Stimulated activated CD4-positive, alpha-beta T cell treated with anti-CD3 and anti-CD28 coated beads, Interleukin-4, amount 100 ng/mL, for 4 hours (primary cell): ENCODE results near the gene NECAB2.

ENCODE experiments used
- DNase-seq, 2 experiments: peaks; one replicate each; pipeline ENCODE4 v3.0.0-alpha.2; 2020

Gene NECAB2

DNA sequence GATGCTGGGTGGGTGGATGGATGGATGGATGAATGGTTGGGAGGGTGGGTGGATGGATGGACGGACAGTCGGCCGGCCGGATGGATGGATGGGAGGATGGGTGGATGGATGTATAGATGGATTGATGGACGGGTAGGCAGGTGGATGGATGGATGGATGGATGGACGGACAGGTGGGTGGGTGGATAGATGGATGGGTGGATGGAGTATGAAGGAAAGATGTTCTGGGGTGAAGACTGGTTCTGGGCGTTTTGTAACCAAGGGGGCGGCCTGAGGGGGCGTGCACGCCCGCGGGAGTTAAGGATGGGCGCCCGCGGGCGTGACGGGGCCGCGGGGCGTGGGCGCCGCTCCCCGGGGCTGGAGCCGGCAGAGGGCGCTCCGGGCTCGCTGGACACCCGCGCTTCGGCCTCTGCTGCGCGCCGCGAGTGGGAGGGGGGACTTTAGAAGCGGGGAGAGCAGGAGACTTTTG, at the start of gene NECAB2:
Gene NECAB2 (plus strand): TSS at position 407 of the 468 bp plus-strand sequence. CDS start 405 bp downstream, outside the sequence.
- DNase-seq: no peak

DNA sequence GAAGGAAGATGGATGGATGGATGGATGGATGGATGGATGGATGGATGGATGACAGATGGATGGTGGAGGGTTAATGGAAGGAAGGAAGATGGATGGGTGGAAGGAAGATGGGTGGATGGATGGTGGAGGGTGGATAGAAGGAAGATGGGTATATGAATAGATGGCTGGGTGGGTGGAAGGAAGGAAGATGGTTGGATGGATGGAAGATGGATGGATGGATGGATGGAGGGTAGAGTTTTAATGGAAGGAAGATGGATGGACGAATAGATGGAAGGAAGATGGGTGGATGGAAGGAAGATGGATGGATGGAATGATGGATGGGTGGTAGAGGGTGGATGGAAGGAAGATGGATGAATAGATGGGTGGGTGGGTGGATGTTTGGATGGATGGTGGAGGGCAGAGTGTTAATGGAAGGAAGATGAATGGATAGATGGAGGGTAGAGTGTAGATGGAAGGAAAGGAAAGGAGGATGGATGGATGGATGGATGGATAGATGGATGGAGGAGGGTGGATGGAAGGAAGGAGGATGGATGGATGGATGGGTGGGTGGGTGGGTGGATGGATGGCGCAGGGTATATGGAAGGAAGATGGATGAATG, 47.1 kb upstream of the NECAB2 start:
- DNase-seq: no peak

DNA sequence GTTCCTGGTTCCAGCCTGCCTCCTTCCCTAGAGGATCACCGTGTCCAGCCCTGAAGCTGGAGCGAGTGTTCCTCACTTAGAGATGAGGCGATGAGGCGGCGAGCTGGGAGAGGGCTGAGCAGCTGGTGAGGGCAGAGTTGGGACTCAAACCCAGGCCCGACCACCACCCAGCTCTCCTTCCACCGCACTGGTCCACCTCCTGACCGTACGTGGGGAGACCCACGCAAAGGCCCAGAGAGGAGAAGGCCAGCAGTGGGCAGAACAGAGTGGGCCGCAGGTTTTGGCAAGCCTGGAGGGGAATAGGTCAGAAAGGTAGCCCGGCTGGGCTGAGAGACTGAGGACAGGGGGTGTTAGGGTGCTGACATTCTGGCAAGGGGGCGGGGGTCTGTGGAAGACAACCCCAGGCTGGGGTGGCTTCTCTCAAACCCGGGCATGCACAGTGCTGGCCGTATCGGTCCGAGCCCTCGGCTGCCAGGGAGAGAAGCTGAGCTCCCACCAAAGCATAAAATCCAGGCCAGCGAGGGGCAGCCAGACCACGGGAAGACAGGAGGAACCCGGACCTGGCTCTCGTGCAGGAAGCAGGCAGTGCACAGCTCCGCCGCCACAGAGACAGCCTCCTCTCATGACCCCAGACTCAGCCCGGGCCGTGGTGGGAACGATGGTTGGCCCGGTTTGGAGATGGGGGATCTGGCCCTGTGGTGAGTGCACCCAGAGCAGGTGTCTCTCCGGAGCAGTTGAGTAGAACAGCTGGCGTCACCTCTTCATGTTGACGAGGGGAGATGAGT, 44.3 kb upstream of the NECAB2 start:
- no peak for DNase-seq

DNA sequence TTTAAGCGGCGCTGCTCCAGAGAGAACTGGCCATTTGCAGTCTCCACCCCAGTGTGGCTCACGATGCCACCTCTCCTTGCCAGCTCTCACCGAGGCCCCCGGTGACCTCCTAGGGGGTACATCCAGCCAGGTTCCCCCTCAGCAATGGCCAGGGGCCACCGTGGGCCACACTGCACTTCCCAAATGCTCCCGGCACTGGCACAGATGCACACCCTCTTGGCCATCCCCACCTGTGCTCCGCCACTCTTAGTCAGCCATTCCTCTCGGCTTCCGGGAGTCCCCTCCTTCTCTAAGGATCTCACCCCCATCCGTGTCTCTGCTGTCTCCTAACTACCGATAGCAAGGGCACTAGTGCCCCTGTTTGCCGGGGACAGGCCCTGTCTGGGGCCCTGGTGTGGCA, 43.4 kb upstream of the NECAB2 start:
- no peak for DNase-seq

DNA sequence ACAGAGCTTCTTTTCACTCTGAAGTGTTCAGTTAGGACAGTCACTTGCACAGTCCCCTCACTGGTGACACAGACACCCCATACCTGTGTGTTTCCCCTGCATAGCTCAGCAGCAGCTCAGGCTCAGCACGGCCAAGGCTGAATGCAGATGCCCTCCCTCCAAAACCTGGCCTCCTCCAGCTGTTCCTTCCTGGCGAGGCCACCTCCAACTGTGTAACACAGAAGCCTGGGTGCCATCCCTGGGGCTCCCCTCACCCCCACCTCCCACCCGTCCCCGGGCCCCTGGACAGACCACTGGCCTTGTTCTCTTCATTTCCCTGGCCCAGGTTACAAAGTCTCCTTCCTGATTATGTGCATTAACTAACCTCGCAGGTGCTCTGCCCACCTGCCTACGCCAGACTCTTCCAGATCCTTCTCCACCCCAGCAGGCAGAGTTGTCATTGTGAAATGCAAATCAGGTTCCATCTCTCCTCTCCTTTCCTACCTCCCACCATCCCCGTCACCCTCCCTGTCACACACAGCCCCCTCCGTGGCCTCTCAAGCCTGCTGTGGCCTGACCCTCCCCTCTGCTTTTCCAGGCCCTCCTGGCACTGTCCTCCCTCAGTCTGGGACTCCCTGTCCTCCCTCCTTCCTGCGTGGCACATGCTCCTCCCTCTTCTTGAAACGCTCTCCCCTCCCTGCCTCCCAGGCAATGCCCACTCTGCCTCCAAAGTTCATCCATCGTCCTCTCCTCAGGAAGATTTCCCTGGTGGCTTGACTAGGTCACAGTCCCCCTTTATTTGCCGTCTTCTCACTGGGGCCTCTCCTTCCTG, 42.7 kb upstream of the NECAB2 start:
- no peak for DNase-seq

DNA sequence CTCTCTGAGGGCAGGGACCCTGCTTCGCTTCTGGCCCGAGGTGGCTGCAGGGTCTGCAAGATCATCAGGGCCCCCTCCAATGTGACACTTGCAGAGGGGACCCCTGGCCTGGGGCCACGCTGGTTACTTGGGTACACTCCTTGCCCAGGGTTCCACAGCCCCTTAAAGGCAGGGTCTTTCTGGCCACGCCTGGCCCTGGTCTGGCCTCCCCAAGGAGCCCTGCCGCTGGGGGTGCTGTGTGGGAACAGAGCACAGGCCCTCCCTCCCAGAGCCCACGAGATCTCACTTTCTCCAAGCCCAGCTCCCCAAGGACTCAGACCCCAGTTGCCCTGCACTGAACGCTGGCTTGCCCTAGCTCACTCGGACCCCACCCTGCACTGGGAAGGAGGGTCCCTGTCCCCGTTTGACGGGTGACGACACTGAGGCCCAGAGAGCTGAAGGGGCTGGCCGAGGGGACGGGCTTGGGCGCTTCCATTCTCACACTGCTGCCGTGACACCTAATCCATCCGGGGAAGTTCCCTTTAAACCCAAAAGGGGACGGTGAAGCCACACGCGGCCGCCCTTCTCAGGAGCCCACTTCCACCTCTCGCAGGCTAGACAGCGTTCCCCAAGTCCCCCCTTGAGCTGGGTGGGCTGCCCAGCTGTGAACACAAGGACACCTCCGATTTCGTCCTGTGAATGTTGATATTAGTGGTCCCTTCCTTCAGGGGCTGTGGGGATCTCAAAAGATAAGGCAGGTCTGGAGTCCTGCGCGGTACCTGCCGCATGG, 41.9 kb upstream of the NECAB2 start:
- DNase-seq: no peak

DNA sequence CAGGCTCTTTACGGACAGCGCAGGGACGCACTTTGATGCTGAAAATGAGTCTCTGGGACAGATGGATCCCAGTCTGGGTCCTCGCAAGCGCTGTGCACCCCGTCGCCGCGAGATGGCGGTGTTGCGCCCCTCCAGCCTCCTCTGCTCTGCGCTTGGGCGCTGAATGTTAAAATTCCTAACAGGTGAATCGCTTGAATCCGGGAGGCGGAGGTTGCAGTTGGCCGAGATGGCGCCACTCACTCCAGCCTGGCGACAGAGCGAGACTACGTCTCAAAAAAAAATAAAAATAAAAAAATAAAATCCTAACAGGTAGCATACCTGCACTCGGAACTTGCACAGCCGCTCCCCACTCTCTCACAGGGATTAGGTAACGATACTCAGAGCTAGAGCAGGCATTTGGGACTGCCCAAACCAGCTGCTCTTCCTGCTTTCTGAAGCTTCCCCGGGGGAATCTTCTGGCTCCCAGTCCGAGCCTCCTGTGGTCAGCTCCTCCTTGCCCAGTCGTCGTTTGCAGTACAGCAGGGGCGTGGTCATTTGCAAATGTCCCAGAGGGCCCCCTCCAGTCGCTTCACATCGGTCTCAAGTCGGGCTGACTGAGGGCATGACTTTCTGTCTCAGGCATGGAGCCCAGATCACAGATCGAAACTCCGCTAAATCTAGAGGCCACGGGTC, 41.2 kb upstream of the NECAB2 start:
- peak; percentile 30 to 68 for DNase-seq

DNA sequence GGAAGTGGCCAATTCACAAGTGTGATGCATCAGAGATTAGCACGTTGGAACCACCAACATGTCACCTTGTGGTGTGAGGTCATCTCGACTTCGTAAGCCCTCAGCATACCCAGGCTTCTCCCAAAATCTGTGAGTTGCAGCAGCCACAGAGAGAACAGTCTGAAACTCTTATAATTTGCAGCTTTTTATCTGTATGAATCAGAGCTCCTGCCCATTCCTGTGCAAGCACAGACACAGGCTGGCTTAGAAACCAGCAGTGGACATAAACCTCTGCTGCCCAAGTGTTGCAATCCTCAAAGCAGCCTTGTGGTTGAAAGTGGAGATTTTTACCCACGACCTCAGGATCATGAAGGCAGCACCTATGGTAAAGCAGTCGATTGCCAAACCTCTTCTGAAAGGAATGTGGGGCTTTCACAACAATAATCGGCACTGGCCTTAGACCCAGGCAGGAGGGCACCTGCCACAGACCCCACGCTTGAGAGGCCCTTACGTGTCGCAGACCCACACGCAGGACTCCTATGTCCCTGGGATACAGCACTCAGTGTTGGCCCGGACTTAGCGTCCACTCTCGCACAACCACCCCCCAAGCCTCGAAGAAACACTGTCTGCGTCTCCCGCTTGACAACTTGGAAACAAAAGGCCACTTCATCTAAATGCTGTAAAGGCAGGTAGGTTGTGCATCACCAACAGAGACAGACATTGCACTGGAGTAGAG, 39.5 kb upstream of the NECAB2 start:
- no peak for DNase-seq

DNA sequence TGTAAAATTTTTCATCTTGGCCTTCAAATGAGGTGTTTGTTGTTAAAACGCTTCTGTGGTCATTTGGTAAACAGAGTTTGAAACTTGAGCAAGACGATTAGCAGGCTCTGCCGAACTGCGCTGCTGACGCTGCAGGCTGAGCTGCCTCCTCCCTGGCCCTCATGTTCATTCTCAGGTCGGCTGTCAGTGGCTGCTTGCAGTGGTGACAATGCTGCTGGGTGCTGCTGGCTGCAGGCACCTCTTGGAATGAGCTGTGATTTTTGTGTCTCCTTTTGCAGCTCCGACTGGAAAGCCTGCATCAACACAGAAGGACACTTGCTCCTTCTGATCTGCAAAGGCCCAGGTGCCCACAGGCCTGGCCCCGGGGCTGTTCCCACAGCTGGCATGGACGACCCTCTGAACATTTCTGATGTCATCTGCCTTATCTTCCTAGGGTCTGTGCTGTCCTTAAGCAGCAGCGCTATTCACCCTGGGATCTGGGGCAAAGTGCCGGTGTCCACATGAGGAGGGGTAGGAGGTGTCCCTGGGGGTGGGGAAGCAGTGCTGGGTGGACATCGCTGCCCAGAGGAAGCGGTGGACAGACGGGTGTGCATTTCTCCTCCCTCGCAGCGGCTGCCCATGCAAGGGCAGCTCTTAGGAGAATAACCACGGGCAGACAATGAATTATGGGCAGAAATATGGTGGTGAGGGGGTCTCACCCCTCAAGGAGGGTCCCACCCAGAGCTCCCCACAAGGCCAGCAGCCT, 38.1 kb upstream of the NECAB2 start:
- no peak for DNase-seq

DNA sequence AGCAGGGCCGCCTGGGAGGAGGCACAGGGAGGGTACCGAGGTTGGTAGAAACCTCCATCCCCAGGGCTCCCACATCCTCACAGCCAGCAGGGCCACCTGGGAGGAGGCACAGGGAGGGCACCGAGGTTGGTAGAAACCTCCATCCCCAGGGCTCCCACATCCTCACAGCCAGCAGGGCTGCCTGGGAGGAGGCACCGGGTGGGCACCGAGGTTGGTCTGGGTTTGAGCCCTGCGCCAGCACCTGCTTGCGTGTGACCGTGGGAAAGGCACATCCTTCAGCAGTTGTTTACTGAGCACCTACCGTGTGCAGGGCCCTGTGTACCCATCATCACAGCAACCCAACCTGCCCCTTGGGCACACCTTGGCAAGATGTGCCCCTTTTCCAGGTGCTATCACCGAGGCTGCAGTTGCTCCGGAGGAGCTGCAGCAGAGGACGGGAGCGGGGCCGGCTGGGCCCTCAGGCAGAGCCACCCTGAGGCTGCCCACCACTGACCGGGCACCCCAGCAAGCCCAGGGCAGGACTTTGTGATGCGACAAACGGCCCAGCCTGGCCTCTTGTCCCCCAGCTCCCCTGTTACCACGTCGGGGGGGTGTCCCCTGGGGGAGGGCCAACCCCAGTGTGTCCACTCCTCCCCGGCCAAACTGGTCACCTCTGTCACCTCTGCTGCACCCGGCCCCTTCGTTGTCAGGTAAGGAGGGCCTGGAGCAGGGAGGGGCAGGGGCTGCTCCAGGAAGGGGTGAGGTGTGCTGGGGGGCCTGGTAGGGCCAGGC, 37.1 kb upstream of the NECAB2 start:
- no peak for DNase-seq

DNA sequence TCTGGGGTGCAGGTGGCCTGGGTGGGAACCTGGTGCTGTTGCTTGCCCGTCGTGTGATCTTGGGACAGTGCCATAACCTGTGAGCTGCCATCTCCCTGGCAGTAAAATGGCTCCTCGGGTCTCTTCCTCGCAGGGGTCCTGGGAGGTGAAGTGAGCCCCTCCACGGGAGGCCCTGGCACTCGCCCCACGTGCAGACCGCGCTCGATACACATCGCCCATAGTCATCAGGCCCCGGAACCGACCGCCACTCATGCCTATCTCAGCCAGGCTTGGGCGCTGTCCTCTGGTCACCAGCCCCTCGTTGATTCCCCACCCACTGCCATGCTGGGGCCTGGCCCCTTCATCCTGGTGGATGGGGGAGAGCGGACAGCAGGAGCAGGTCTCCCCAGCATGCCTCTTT, 36.5 kb upstream of the NECAB2 start:
- no peak for DNase-seq

DNA sequence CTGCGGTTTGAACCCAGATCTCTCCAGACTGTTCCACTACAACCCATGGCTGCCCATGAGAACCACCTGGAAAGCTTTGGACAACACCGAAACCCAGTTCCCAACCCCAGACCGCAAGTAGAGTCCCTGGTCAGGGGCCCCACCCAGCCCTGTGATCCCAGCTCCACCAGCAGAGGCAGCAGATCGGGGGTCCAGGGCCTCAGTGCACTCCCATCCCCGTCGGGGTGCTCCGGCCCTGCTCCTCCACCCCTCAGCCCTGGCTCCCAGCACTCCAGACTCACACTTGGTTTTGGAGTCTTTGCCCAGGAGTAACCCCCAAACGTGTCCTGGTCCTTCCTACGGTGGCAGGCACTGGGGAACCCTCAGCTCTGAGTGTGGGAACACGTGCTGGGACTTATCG, 35.7 kb upstream of the NECAB2 start:
- DNase-seq: no peak

DNA sequence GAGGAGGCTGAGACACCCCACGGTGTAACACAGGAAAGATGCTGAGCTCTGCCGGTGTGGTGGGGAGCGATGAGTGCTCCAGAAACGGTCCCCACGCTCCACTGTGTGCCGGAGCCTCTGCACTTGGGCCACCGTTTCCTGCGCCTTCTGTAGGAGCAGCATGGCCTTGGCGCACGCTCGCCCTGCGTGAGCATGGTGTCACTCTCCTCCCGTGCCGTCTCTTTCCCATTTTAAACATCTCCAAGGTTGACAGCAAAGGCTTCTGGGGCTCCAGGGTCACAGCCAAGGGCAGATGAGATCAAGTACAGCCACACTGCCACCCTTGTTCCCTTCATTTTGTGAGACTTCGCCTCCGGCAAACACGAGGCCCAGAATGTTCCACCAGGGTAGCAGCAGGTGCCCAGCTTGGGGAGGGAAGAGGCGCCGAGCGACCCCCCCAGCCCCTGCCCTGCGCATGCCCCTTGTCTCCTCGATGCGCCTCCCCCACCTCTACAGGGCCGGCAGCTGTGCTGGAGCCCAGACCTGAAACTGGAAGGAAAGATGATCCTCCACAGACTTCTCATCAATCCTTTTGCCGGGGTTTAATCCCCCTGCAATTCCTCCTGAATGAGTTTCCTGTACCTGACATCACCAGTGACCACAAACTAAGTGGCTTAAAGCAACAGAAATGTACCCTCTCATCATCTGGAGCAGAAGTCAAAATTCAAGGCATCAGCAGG, 34.9 kb upstream of the NECAB2 start:
- no peak for DNase-seq

DNA sequence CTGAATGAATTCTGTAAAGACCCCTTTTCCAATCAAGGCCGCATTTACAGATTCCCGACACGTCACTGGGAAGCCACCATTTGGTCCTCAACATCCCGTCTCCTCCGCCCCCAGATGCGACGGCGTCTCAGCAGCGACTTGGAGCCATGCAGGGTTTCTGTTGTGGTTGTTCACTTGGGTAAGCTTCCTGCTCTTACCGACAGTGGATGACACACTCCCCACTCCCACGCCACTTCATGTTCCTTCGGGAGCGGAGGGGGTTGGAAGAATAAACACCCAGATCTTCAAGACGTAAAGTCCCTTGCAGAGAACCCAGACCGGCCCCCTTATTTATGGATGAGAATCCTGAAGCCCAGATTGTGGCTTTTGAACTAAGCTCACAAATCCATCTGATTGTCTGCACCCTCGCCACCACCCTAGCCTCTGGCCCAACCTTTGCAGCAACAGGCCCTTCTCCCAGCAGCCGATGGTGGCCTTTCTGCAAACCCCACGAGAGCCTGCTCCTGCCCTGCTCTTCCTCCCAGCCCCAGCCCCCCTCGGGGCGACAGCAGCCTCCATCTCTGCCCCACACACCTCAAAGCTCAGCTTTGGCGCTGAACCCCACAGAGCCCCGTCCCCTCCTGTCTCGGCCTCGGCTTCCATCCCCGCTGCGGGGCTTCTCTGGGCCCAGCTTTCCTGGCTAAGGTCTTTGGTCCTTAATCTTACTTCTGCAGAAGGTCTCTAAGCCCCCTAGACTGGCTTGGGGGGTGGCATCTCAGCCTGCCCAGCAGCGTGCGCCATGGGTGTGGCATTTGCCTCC, 34.0 kb upstream of the NECAB2 start:
- DNase-seq: no peak

DNA sequence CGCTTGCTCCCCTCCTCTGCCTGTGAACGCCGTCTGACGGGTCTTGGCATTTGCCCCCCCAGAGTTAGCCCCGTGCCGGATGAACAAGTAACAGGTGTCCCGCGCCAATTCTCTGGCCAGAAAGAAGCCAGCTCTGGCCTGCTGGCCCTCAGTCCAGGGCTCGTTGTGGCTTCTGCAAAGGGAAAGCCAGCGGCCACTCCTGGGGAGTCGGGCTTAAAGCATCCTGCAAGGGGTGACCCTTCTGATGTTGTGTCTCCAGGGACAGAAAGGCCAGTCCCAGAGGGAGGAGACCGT, 33.4 kb upstream of the NECAB2 start:
- no peak for DNase-seq

DNA sequence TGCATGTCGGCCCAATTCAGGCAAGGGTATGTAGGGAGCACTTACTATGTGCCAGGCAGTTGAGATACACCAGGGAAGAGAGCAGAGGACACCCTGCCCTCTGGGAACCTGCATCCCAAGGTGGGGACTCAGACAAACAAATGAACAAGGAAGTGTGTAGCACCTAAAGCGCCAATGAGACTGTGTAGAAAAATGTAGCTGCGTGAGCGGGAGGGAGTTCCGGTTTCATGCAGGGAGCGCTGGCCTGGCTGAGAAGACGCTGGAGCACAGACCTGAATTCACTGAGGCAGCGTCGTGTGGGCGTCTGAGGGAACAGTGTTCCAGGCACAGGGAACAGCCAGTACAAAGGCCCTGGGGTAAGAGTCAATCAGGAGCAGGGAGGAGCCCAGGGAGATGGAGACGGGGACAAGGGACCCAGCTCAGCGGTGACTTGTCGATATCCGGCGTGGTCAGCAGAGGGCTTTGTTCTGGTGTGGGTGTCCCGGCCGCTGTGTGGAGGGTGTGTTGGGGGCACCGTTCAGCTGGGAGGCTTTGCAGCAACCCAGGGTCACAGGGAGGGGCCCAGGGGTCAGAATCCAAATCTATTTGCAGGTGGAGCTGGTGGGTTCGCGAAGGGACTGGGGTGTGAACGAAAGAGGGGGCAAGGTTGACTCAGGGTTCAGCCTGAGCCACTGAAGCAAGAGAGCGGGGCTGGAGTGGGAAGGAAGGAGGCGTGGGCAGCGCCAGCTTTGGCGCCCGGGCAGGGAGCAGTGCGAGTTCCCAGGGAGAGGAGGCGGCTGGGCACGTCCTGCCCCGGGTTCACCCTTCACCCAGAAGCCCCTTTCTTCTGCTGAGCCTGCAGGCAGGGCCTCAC, 32.8 kb upstream of the NECAB2 start:
- DNase-seq: no peak

DNA sequence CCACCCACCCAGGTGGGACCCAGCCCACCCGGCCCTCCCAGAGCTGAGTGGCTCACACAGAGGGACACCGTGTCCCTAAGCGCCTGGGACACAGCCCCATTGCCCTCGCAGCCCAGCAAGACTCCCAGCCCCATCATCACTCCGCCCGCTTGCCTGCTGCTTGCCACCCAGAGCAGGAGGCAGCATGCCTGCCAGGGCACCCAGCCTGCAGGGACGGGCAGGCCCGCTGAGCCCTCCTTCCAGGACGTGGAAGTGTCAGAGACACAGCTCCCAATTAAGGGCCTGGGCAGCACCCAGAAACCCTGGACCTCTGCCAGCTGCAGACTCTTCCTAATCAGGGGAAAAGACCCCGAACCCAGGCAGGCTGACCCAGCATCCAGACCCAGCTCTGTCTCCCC, 32.2 kb upstream of the NECAB2 start:
- no peak for DNase-seq
